ENCODE data around the gene TCF7L1. TPM values are rescaled to one million over a fixed set of nuclear protein-coding genes. Genes with fewer than 3 reads are reported as not detected.
A peak's percentile ranks its signal among the peaks of the same experiment; 100 is the strongest.

Gene TCF7L1
- total RNA-seq, 1 experiment from 2014 or later, result 0.11 TPM

GRCh38 chr2:85162746-85163301 is 29.6 kb downstream of the TCF7L1 start:
- DNase-seq (ENCODE audit: low read depth), result peak; percentile 67

- DNase-seq (ENCODE audit: low read depth), result no peak
These were observed 30.5 kb downstream of the TCF7L1 start for GRCh38 chr2:85163675-85164074.

GRCh38 chr2:85164145-85164569 is 31.0 kb downstream of the TCF7L1 start:
- DNase-seq (ENCODE audit: low read depth), result peak; percentile 22

GRCh38 chr2:85165088-85165690 is 32.0 kb downstream of the TCF7L1 start:
- DNase-seq (ENCODE audit: low read depth), result no peak

GRCh38 chr2:85166021-85166420 is 32.8 kb downstream of the TCF7L1 start:
- no peak for DNase-seq (ENCODE audit: low read depth)

- DNase-seq (ENCODE audit: low read depth), result no peak
These were observed 34.3 kb downstream of the TCF7L1 start for GRCh38 chr2:85167479-85167878.

GRCh38 chr2:85168942-85169341 is 35.8 kb downstream of the TCF7L1 start:
- DNase-seq (ENCODE audit: low read depth), result no peak

GRCh38 chr2:85169581-85169980 is 36.4 kb downstream of the TCF7L1 start:
- DNase-seq (ENCODE audit: low read depth), result no peak

- DNase-seq (ENCODE audit: low read depth), result no peak
These were observed 37.8 kb downstream of the TCF7L1 start for GRCh38 chr2:85170938-85171475.

- DNase-seq (ENCODE audit: low read depth), result no peak
These were observed 38.7 kb downstream of the TCF7L1 start for GRCh38 chr2:85171916-85172315.

GRCh38 chr2:85173909-85174308 is 40.7 kb downstream of the TCF7L1 start:
- DNase-seq (ENCODE audit: low read depth), result no peak

GRCh38 chr2:85174943-85175342 is 41.8 kb downstream of the TCF7L1 start:
- no peak for DNase-seq (ENCODE audit: low read depth)

GRCh38 chr2:85175369-85176299 is 42.4 kb downstream of the TCF7L1 start:
- DNase-seq (ENCODE audit: low read depth), result peak; percentile 46

GRCh38 chr2:85177031-85177824 is 44.0 kb downstream of the TCF7L1 start:
- DNase-seq (ENCODE audit: low read depth), result no peak

- DNase-seq (ENCODE audit: low read depth), result no peak
These were observed 45.0 kb downstream of the TCF7L1 start for GRCh38 chr2:85178154-85178553.

- DNase-seq (ENCODE audit: low read depth), result no peak
These were observed 45.8 kb downstream of the TCF7L1 start for GRCh38 chr2:85178980-85179411.

- DNase-seq (ENCODE audit: low read depth), result no peak
These were observed 46.3 kb downstream of the TCF7L1 start for GRCh38 chr2:85179541-85179940.

GRCh38 chr2:85180322-85181133 is 47.3 kb downstream of the TCF7L1 start:
- no peak for DNase-seq (ENCODE audit: low read depth)

GRCh38 chr2:85181134-85181631 is 48.0 kb downstream of the TCF7L1 start:
- no peak for DNase-seq (ENCODE audit: low read depth)

GRCh38 chr2:85181844-85182456 is 48.8 kb downstream of the TCF7L1 start:
- no peak for DNase-seq (ENCODE audit: low read depth)
